ENCODE measurements around the gene LYG2.
"Not testable (repeated sequence)": the region's sequence is repeated elsewhere in the genome, so short reads cannot be mapped to it uniquely, and the experiment has no call there.

The LYG2 gene

GRCh38 chr2:99216096-99216495 is 39.4 kb downstream of the LYG2 start:
- FAIRE-seq = no peak
- no peak for DNase-seq (ENCODE audit: insufficient read length, low spot score)
- no peak for TF ChIP-seq TAF1 (IDR thresholded peaks at IDR 0.05; ENCODE audit: low read depth, low read length)
- no peak for TF ChIP-seq POLR2AphosphoS5 (IDR thresholded peaks at IDR 0.05; ENCODE audit: low read depth, low read length)
- no peak for TF ChIP-seq POU2F2 (IDR thresholded peaks at IDR 0.05; ENCODE audit: low read depth, low read length)
- TF ChIP-seq POLR2A (IDR thresholded peaks at IDR 0.05; ENCODE audit: low read depth, low read length) = no peak
- TF ChIP-seq PAX5 (IDR thresholded peaks at IDR 0.05; ENCODE audit: insufficient read depth, low read length, severe bottlenecking) = no peak
- no peak for TF ChIP-seq SPI1 (IDR thresholded peaks at IDR 0.05; ENCODE audit: low read depth, low read length)

DNA sequence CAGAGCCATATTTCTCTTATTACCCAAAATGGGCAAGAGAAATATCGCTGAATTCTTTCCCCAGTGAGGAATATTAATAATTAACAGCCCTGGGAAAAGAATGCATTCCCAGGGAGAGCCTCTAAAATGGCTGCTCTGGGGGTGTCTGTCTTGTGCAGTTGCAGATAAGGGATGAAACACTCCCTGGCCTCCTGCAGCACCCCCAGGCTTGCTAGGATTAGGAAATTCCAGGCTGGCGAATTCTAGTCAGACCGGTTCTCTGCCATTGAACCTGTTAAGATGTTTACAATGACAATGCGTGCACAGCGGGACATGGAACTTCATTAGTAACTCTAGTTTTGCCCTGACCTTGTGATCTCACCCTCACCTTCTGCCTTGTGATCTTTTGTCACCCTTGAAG is 50.0 kb downstream of the LYG2 start:
- no peak for DNase-seq (ENCODE audit: insufficient read length, low spot score)
- no peak for TF ChIP-seq TAF1 (IDR thresholded peaks at IDR 0.05; ENCODE audit: low read depth, low read length)
- TF ChIP-seq SPI1 (IDR thresholded peaks at IDR 0.05; ENCODE audit: low read depth, low read length) = no peak
- TF ChIP-seq POU2F2 (IDR thresholded peaks at IDR 0.05; ENCODE audit: low read depth, low read length) = no peak
- no peak for TF ChIP-seq PAX5 (IDR thresholded peaks at IDR 0.05; ENCODE audit: insufficient read depth, low read length, severe bottlenecking)
- TF ChIP-seq POLR2A (IDR thresholded peaks at IDR 0.05; ENCODE audit: low read depth, low read length) = no peak
- TF ChIP-seq POLR2AphosphoS5 (IDR thresholded peaks at IDR 0.05; ENCODE audit: low read depth, low read length) = no peak
- no peak for FAIRE-seq

- no peak for TF ChIP-seq SPI1 (IDR thresholded peaks at IDR 0.05; ENCODE audit: low read depth, low read length)
- DNase-seq (ENCODE audit: insufficient read length, low spot score) (no peak), FAIRE-seq (no peak)
Measured at GRCh38 chr2:99201959-99202678, 53.3 kb downstream of the LYG2 start.

- FAIRE-seq (no peak), DNase-seq (ENCODE audit: insufficient read length, low spot score) (no peak)
- no peak for TF ChIP-seq POLR2A (IDR thresholded peaks at IDR 0.05; ENCODE audit: low read depth, low read length)
- no peak for TF ChIP-seq TAF1 (IDR thresholded peaks at IDR 0.05; ENCODE audit: low read depth, low read length)
- TF ChIP-seq POU2F2 (IDR thresholded peaks at IDR 0.05; ENCODE audit: low read depth, low read length) = no peak
- TF ChIP-seq PAX5 (IDR thresholded peaks at IDR 0.05; ENCODE audit: insufficient read depth, low read length, severe bottlenecking) = no peak
- no peak for TF ChIP-seq SPI1 (IDR thresholded peaks at IDR 0.05; ENCODE audit: low read depth, low read length)
- TF ChIP-seq POLR2AphosphoS5 (IDR thresholded peaks at IDR 0.05; ENCODE audit: low read depth, low read length) = no peak
Measured at GRCh38 chr2:99200076-99200800, 55.2 kb downstream of the LYG2 start.

- no peak for TF ChIP-seq SPI1 (IDR thresholded peaks at IDR 0.05; ENCODE audit: low read depth, low read length)
- no peak for TF ChIP-seq POLR2AphosphoS5 (IDR thresholded peaks at IDR 0.05; ENCODE audit: low read depth, low read length)
- no peak for TF ChIP-seq POU2F2 (IDR thresholded peaks at IDR 0.05; ENCODE audit: low read depth, low read length)
- TF ChIP-seq PAX5 (IDR thresholded peaks at IDR 0.05; ENCODE audit: insufficient read depth, low read length, severe bottlenecking) = no peak
- no peak for TF ChIP-seq TAF1 (IDR thresholded peaks at IDR 0.05; ENCODE audit: low read depth, low read length)
- no peak for TF ChIP-seq POLR2A (IDR thresholded peaks at IDR 0.05; ENCODE audit: low read depth, low read length)
- no peak for FAIRE-seq
- no peak for DNase-seq (ENCODE audit: insufficient read length, low spot score)
Measured at GRCh38 chr2:99198103-99198841, 57.2 kb downstream of the LYG2 start.

DNA sequence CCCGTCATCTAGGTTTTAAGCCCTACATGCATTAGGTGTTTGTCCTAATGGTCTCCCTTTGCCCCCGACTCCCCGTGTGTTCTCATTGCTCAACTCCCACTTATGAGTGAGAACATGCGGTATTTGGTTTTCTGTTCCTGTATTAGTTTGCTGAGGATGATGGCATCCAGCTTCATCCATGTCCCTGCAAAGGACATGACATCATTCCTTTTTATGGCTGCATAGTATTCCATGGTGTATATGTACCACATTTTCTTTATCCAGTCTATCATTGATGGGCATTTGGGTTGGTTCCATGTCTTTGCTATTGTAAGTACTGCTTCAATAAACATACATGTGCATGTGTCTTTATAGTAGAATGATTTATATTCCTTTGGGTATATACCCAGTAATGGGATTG is 63.1 kb downstream of the LYG2 start:
- DNase-seq (ENCODE audit: insufficient read length, low spot score); FAIRE-seq: not testable (repeated sequence)
